Measurements from ENCODE around the gene ATP1A2. TPM values are rescaled to one million over a fixed set of nuclear protein-coding genes. Genes with fewer than 3 reads are reported as not detected.

ATP1A2 gene
- polyA plus RNA-seq, 3 donors: 4.5 to 5.1 (median 5.0) TPM

DNA sequence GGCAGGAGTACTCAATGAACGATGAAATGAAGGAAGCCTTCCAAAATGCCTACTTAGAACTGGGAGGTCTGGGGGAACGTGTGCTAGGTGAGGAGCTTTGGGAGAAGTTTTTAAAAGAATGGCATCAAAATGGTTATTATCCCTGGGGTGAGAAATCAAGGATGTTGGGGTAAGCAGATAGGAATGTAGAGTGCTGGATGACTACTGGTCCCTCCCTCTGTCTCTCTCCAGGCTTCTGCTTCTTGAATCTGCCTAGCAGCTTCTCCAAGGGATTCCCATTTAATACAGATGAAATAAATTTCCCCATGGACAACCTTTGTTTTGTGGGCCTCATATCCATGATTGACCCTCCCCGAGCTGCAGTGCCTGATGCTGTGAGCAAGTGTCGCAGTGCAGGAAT is 55.8 kb downstream of the ATP1A2 start:
- no peak for DNase-seq

- no peak for DNase-seq
These were observed 56.4 kb downstream of the ATP1A2 start for GRCh38 chr1:160171980-160172379.

DNA sequence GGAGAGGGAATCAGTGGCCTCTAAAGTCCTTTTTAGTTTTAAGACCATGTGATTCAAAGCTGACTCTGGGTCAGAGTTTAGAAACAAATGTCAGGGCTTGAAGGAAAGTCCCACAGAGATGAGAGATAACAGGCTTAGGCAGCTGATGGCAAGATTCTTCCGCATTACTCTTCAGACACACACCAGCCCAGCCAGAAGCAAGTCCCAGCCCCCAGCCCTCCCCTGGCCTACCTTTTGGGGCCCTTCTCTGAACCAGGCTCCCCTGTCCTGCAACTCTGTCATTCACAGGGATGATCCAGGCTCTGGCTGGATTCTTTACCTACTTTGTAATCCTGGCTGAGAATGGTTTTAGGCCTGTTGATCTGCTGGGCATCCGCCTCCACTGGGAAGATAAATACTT is 61.7 kb downstream of the ATP1A2 start:
- DNase-seq: no peak

- no peak for DNase-seq
These were observed 62.1 kb downstream of the ATP1A2 start for GRCh38 chr1:160177667-160178066.

DNA sequence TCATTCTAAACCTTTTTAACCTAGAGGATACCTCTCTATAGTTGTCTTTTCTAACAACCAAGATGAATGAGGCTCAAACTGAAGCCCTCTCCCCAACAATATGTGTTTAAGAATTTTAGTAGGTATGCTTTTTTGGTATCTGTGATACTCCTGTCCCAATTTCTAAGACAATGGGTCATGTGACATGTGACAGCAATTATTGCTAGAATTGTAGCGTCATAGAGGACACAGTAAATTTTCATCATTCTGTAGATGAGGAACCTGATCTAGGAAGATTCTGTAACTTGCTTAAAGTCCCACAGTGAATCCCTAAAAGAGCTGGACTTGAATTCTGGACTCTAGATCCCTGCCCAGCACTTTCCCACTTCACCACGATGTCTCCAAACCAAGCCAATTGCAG is 63.2 kb downstream of the ATP1A2 start:
- no peak for DNase-seq

DNA sequence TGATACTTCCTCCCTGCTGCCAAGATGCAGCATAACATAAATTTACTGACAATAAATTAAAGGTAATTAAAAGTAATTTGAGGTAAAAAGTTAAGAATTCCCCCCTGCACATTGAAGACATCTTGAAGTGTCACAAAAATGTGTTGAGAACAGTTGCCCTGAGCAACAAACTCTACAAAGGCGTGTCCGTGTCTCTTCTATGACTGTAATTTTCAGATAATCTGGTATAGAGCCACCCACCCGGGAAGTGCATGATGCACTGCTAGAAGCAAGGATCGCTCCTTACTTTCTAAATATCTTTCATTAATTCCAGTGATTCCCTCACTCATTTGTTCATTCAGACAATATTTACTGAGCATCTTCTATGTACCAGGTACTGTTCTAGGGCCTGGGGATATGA is 63.8 kb downstream of the ATP1A2 start:
- no peak for DNase-seq

DNA sequence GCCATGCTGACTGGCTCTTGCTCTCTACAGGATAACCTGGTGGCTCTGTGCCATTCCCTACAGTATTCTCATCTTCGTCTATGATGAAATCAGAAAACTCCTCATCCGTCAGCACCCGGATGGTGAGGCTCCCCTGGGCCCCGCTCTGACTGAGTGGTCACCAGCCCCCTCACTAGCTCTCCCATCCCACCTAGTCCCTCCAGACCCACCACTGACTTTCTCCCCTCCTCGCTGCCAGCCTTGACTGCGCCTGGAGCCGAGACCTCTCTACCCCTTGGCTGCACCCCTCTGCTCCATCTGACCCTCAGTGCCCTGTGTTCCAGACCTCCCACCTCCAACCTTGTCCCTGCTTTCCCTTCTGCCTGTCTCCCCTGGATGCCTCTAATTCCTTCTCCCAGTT is 70.7 kb downstream of the ATP1A2 start:
- DNase-seq: no peak

DNA sequence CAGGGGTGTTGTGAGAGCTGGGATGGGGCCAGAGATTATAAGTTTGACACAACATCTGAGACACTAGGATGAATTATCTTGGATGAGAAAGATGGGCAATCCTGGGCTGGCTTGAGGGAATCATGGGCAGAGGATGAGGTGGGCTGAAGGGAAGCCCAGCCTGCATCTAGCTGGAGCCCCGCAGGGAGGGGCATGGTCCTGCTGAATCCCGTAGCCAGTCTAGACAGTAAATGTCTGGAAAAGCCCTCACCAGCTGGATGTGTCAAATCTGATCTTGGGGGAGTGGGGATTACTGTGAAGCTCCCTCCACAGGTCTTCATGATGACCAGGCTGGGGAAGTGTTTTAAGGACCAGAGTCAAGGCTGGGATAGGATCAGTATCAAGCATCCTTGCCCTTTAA is 71.2 kb downstream of the ATP1A2 start:
- no peak for DNase-seq

GRCh38 chr1:160187407-160187806 is 71.8 kb downstream of the ATP1A2 start:
- no peak for DNase-seq

DNA sequence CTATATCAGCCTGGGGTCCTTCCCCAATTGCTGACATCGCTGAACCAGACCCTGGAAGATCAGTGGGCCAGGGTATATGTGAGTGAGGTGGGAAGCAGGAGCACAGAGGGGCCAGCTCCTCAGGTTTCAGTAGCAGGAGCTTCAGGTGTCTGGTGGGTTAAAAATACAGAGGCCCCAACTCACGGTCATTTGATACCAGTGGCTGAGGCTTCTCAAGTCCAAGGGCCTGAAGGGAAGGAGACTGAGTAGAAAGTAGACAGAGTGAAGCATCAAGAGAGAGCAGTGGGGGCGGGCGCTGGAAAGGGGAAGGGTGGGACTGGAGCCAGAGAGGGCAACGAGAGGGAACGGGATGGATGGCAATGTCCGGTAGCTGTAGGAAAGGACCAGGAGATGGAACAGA is 72.8 kb downstream of the ATP1A2 start:
- DNase-seq: no peak

GRCh38 chr1:160189649-160190625 is 74.4 kb downstream of the ATP1A2 start, which contains the start of gene CASQ1:
CASQ1 (plus strand) TSS chr1:160190575; CDS start chr1:160190752, 177 bp downstream.
- no peak for DNase-seq

- no peak for DNase-seq
These were observed 76.2 kb downstream of the ATP1A2 start for GRCh38 chr1:160191756-160192155.

- no peak for DNase-seq
These were observed 76.7 kb downstream of the ATP1A2 start for GRCh38 chr1:160192234-160192633.

Other genes starting within 250 kb of the ATP1A2 start
- gene CFAP45, start 215.6 kb upstream of the ATP1A2 start, polyA plus RNA-seq (ENCODE audit: insufficient read length in 3 of 3): 1 to 10 TPM; 3.7 to 4.7 (median 4.0) TPM
- gene TAGLN2, start 190.3 kb upstream of the ATP1A2 start, polyA plus RNA-seq (ENCODE audit: insufficient read length in 3 of 3): 100 to 1,000 TPM; 113 to 144 (median 131) TPM
- gene IGSF9, start 170.1 kb upstream of the ATP1A2 start, polyA plus RNA-seq (ENCODE audit: insufficient read length in 3 of 3): 10 to 100 TPM; 19.3 to 24.2 (median 19.5) TPM
- gene SLAMF9, start 161.5 kb upstream of the ATP1A2 start, polyA plus RNA-seq (ENCODE audit: insufficient read length in 3 of 3): not detected
- gene PIGM, start 83.8 kb upstream of the ATP1A2 start, polyA plus RNA-seq (ENCODE audit: insufficient read length in 3 of 3): 10 to 100 TPM in 2 of 3 donors, 1 to 10 TPM in 1; 9.6 to 14.0 (median 13.6) TPM
- gene KCNJ10, start 45.6 kb upstream of the ATP1A2 start, polyA plus RNA-seq (ENCODE audit: insufficient read length in 3 of 3): 10 to 100 TPM; 20.5 to 24.7 (median 22.3) TPM
- gene KCNJ9, start 34.2 kb upstream of the ATP1A2 start, polyA plus RNA-seq (ENCODE audit: insufficient read length in 3 of 3): under 1 TPM; 0.09 to 0.15 (median 0.11) TPM
- 10 to 100 TPM; 35.0 to 40.0 (median 39.6) TPM for gene IGSF8, start 17.1 kb upstream of the ATP1A2 start, polyA plus RNA-seq (ENCODE audit: insufficient read length in 3 of 3)
- gene ATP1A4, start 35.8 kb downstream of the ATP1A2 start, polyA plus RNA-seq (ENCODE audit: insufficient read length in 3 of 3): under 1 TPM; 0.26 to 0.80 (median 0.30) TPM
- under 1 TPM; 0.30 to 0.99 (median 0.81) TPM for gene CASQ1, start 74.8 kb downstream of the ATP1A2 start, polyA plus RNA-seq (ENCODE audit: insufficient read length in 3 of 3)
- gene PEA15, start 89.6 kb downstream of the ATP1A2 start, polyA plus RNA-seq (ENCODE audit: insufficient read length in 3 of 3): 100 to 1,000 TPM in 2 of 3 donors, 10 to 100 TPM in 1; 96.6 to 114 (median 107) TPM
- gene DCAF8, start 146.8 kb downstream of the ATP1A2 start, polyA plus RNA-seq (ENCODE audit: insufficient read length in 3 of 3): 100 to 1,000 TPM; 194 to 279 (median 264) TPM
- 10 to 100 TPM; 82.3 to 86.5 (median 85.6) TPM for gene PEX19, start 169.4 kb downstream of the ATP1A2 start, polyA plus RNA-seq (ENCODE audit: insufficient read length in 3 of 3)
- 100 to 1,000 TPM; 146 to 186 (median 160) TPM for gene COPA, start 227.5 kb downstream of the ATP1A2 start, polyA plus RNA-seq (ENCODE audit: insufficient read length in 3 of 3)
- gene NCSTN, start 227.6 kb downstream of the ATP1A2 start, polyA plus RNA-seq (ENCODE audit: insufficient read length in 3 of 3): 100 to 1,000 TPM; 162 to 167 (median 167) TPM